ENCODE results near the gene RBP2. TPM values are rescaled to one million over a fixed set of nuclear protein-coding genes. Genes with fewer than 3 reads are reported as not detected.

RBP2 gene
- total and polyA plus RNA-seq, 2 donors (not counting 3 experiments of a cell fraction or from before 2014, with no cell fraction given) = not detected

DNA sequence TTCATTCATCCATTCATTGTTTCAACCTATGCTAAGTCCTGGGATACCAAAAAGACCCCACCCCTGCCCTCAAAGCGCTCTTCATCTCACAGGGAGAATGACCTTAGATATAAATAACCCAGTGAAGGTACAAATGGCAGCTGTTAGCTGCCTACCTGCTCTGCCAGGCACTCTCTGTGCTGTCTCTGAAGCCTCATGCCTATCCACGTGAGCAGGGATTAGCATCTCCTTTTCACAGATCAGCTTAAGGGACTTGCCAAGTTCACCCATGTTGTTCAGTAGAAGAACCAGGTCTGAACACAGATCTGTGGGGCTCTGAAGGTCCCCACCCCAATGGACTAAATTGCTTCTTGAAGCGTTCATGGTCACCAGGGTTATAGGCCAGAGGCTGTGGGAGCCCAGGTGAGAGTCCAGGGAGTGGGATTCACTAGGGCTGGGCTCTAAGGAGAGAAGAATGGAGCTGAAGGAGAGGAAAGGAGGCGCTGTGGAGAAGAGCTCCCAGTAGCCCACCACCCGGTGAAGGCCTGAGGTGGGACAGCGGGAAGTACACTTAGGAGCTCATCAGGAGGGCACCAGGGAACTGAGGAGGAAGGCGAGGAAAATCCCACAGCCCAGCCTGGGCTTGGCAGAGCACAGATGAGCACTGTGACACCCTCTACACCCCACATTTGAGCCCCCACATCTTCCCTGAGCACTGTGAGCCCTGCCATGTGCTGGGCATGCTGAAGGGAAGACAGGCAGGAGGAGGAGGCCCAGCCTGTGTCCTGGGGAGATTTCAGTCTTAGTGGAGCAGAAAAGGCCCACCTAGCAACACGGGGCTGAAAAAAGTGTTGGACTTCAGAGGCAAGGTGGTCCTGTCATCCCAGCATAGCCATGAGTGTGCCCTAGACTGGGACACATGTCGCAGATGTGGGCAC is 42.9 kb upstream of the RBP2 start:
- Histone ChIP-seq H3K4me1 (ENCODE audit: control insufficient read depth, extremely low read depth, insufficient read depth, low read length) (no peaks in the 10 kb centered on the region), H3K36me3 (ENCODE audit: control insufficient read depth in 2 of 2, extremely low read depth in 1 of 2, insufficient read depth in 2 of 2, low read length in 2 of 2) (no peaks in the 10 kb centered on the region), H3K4me2 (ENCODE audit: insufficient read depth, low read length) (no peak overlapping the region), H3K4me3 (replicated peaks in 1 of 3; ENCODE audit: insufficient read depth in 1 of 3, low read depth in 1 of 3, low read length in 3 of 3) (no peak overlapping the region), H3K27me3 (ENCODE audit: control insufficient read depth in 2 of 2, insufficient read depth in 2 of 2, low read length in 2 of 2) (no peaks in the 10 kb centered on the region), H3K27ac (ENCODE audit: insufficient read depth, low read depth, low read length) (no peak overlapping the region), H3K9ac (replicated peaks; ENCODE audit: extremely low read depth, insufficient read depth, low read length) (no peak overlapping the region), H2AFZ (ENCODE audit: low read depth, low read length) (no peak overlapping the region), H4K20me1 (replicated peaks; ENCODE audit: control insufficient read depth, extremely low read depth, insufficient read depth, low read length) (no peaks in the 10 kb centered on the region), H3K79me2 (ENCODE audit: control insufficient read depth, insufficient read depth, low read length) (no peaks in the 10 kb centered on the region), H3K9me3 (replicated peaks; ENCODE audit: control insufficient read depth, insufficient read depth, low read length) (no peaks in the 10 kb centered on the region), H3K9me1 (replicated peaks; ENCODE audit: control insufficient read depth, extremely low read depth, insufficient read depth, low read length) (no peaks in the 10 kb centered on the region)
- CTCF ChIA-PET = no interaction called here
- FAIRE-seq (no peak), DNase-seq (ENCODE audit: low read depth, low spot score) (no peak)
- BruUV-seq (replicated peaks) = no TSS peak
- TF ChIP-seq POLR2AphosphoS5 (IDR thresholded peaks at IDR 0.05; ENCODE audit: insufficient read depth, low read depth, low read length) (no peak), CTCF (IDR thresholded peaks at IDR 0.05; ENCODE audit: extremely low read depth in 1 of 2, insufficient read depth in 1 of 2, low read depth in 1 of 2, low read length in 2 of 2) (no peak), JUN (IDR thresholded peaks at IDR 0.05; ENCODE audit: borderline replicate concordance, insufficient read depth, insufficient read length, low read depth) (no peak), EZH2 (IDR thresholded peaks at IDR 0.05; ENCODE audit: borderline replicate concordance, low read depth, low read length, severe bottlenecking) (no peak), POLR2A (IDR thresholded peaks at IDR 0.05; ENCODE audit: low read depth, low read length) (no peak), MYC (IDR thresholded peaks at IDR 0.05; ENCODE audit: low read depth, low read length) (no peak), GATA2 (IDR thresholded peaks at IDR 0.05; ENCODE audit: insufficient read depth, insufficient read length, low read depth, low read length) (no peak), FOS (IDR thresholded peaks at IDR 0.05; ENCODE audit: borderline replicate concordance, insufficient read depth, low read length) (no peak)
- TF ChIP-seq, protein P1, sequence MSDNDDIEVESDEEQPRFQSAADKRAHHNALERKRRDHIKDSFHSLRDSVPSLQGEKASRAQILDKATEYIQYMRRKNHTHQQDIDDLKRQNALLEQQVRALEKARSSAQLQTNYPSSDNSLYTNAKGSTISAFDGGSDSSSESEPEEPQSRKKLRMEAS (IDR thresholded peaks at IDR 0.05; ENCODE audit: insufficient read depth, insufficient read length) = no peak
- POLR2A ChIA-PET = no interaction called here
- dilution Hi-C loops (cut with MboI; ENCODE audit: extremely low pct_ligation_motif_present, low sequenced_read_pairs) = no loop called here
- intact Hi-C loops (cut with micrococcal nuclease) = no loop called here
